ACHN (cell line): ENCODE data around the gene PCDHGA9.

Experiments used
- DNase-seq: peaks from one replicate; pipeline ENCODE4 v3.0.0-alpha.2; 2015
- in situ Hi-C: cut with HindIII; loops from 2 replicates; pipeline ENCODE4 v1.10.0; 2017; ENCODE audit warnings: low sequenced_read_pairs, low pct_ligation_motif_present, low pct_unique_long_range_greater_than_20kb

Gene PCDHGA9

DNA sequence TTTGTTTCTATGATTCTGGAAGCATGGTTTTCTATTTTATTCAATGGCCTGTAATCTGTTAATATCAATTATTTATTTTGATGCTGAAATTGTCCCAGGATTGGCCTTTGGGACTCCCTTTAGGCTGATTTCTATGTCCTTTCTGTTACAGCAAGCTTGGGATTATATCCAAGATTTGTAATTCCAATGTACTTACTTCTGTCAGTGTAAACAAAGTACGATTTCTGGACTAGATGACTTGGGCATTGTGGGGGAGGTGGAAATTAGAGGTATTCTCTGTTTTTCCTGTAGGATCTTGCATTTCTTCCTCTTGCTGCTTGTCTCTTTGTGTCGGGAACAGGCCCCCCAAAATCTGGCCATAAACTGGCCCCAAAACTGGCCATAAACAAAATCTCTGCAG lies 31.4 kb downstream of the PCDHGA9 start:
- in situ Hi-C loops, result no loop called here
- DNase-seq, result no peak

DNA sequence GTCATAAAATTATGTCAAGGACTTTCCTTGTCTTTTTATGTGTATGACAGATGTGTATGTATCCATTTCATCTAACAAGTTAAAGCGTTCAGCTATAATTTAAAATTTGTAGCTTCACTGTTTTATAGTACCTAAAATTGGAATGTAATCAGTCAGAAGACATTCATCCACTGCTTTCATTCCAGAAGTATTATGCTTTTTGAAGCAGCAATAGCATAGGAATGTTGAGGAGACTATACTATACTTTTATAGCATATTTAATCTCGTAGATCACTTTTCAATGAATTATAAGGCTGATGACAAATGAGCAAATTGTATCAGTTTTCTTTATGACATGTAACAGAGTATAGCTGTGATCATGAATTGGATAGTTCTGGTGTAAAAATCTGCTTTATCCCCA lies 34.6 kb downstream of the PCDHGA9 start:
- no peak for DNase-seq
- in situ Hi-C loops, result no loop called here

DNA sequence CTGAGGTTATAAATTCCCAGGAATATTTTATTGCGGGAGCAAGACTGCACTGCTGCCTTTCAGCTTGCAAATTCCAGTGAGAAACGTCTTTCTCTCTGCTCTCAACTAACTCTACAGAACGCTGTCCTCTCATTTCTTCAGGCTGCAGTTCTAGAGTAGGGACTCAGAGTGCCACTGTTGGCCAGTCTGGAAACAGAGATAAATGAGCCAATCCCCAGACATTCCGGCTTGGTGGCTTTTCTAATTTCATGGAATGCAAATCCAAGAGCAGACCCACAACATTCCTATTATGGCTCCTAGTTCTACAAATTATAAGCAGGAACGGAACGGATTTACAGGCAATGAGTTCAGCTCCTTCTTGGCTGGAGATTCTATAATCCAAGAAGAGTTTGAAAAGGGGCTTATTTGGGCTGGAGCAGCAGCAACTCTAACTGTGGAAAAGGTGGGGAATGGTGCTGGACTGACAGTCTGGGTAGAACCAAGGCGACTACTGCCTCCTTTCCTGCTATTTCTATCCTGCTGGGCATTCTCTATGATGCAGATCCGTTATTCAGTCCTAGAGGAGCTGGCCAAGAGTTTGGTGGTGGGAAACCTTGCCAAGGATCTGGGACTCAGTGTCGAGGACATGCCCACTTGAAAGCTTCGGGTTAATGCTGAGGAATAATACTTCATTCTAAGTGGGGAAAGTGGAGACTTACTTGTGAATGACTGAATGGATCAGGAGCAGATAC lies 37.0 kb downstream of the PCDHGA9 start:
- no peak for DNase-seq
- in situ Hi-C loops, result no loop called here

DNA sequence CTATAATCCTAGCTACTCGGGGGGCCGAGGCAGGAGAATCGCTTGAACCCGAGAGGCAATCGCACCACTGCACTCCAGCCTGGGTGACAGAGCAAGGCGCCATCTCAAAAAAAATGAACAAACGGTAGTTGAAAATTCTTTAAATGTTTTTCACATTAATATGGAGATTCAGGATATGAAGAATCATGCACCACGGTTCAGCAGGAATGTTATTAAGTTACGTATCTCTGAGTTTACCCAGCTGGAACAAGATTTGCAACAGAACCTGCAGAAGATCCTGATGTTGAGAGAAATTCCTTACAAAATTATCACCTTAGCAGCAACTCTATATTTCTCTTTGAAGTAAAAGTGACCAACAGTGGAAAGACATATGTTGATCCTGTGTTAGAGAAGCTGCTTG lies 37.8 kb downstream of the PCDHGA9 start:
- DNase-seq, result no peak
- in situ Hi-C loops, result no loop called here

DNA sequence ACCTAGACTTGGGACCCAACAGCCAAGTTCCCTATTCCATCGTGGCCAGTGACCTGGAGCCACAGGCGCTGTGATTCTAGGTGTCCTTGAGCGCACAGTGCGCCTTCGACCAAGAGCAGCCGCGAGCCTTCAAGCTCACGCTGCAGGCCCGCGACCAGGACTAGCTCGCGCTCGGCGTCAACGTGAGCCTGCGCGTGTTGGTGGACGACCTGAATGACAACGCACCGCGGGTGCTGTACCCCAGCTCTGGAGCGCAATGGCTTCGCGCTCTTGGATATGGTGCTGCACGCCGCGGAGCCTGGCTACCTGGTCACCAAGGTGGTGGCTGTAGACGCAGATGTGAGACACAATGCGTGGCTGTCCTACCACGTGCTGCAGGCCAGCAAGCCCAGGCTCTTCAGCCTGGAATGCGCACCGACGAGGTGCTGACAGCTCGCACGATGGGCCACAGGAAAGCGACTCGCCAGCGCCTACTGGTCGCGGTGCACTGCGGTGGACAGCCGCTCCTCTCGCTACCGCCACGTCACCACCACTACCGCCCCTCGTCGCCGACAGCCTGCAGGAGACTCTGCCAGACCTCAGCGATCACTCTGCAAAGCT lies 39.1 kb downstream of the PCDHGA9 start:
- no peak for DNase-seq
- in situ Hi-C loops, result no loop called here
